Esophagus squamous epithelium (tissue), 5 donors: ENCODE data around the gene COMMD4. TPM values are rescaled to one million over a fixed set of nuclear protein-coding genes. Genes with fewer than 3 reads are reported as not detected.
"Not testable (repeated sequence)": the region's sequence is repeated elsewhere in the genome, so short reads cannot be mapped to it uniquely, and the experiment has no call there.

Experiments used
- DNase-seq: peaks from one replicate; lab custom pipeline; 2025; lab: John Stamatoyannopoulos, UW
- H3K27ac ChIP-seq, 4 donors: fragments of 200-600 bp; sonication (generic); one replicate each; pipeline ENCODE4 v1.5.1; 2016 to 2019; ENCODE audit warnings: mild to moderate bottlenecking in 1 of 4
- H3K27me3 ChIP-seq, 4 donors: fragments of 200-600 bp; sonication (generic); 1 replicate in 3 of 4; 2 replicates in 1 of 4; pipeline versions ENCODE4 v1.5.1 to v1.6.0; 2017 to 2021; ENCODE audit warnings: antibody characterized with exemption in 1 of 4
- H3K36me3 ChIP-seq, 3 donors: fragments of 200-600 bp; sonication (generic); one replicate each; pipeline ENCODE4 v1.5.1; 2016 to 2019
- H3K4me1 ChIP-seq, 3 donors: fragments of 200-600 bp; sonication (generic); one replicate each; pipeline ENCODE4 v1.5.1; 2017 to 2019
- H3K4me3 ChIP-seq, 4 donors: fragments of 200-600 bp; sonication (generic); 1 replicate in 3 of 4; 2 replicates in 1 of 4; pipeline ENCODE4 v1.5.1; 2016 to 2019; ENCODE audit warnings: mild to moderate bottlenecking in 2 of 4, moderate library complexity in 1 of 4
- H3K9me3 ChIP-seq, 3 donors: fragments of 200-600 bp; sonication (generic); one replicate each; pipeline ENCODE4 v1.5.1; 2016 to 2019
- CTCF ChIP-seq, 6 experiments: fragments of 450-650 bp in 4 of 6; fragments of 200-600 bp in 2 of 6; sonication (generic) in 2 of 6; IDR thresholded peaks; one replicate each; pipeline ENCODE4 v1.5.1; 2016 to 2019; ENCODE audit warnings: antibody characterized with exemption in 6 of 6, mild to moderate bottlenecking in 4 of 6, moderate library complexity in 4 of 6
- POLR2A ChIP-seq, 4 donors: fragments of 450-650 bp; IDR thresholded peaks; one replicate each; pipeline ENCODE4 v1.6.1; 2017; ENCODE audit warnings: antibody characterized with exemption in 4 of 4, mild to moderate bottlenecking in 4 of 4, moderate library complexity in 3 of 4
- WGBS, 2 donors: methylation state at CpG; one replicate each; pipeline ENCODE4 v1.1.5; 2018; 5-methylcytosine and 5-hydroxymethylcytosine counted together
- intact Hi-C: fragments of 100-400 bp; cut with DNase I; formaldehyde crosslinking; loops from one replicate; pipeline ENCODE4 v1.15.0; 2022
- total RNA-seq, 4 donors: library from RNA; depleted of rRNA; stranded (reverse); fragments of >200 nt; gene quantifications; one replicate each; pipeline ENCODE4 v1.1.0, GENCODE V29; 2016
- donor health status: DM: yes; HTN: yes; CAD: no.

COMMD4 gene
- total RNA-seq, 4 donors from 2014 or later, result 35.5 to 54.4 (median 44.5) TPM

- no peak overlapping the region for H3K4me3 ChIP-seq
- peaks cover 0 to 50% (median 2%) of the 10 kb centered on the region in 4 donors for H3K27me3 ChIP-seq
- no peak overlapping the region for H3K27ac ChIP-seq
- whole genome bisulfite sequencing, 2 donors, result 30 to 43% methylated on average over 3 of the region's 3 CpGs
- intact Hi-C loops, result no loop called here
- TF ChIP-seq CTCF (IDR thresholded peaks at IDR 0.05) (no peak), POLR2A (IDR thresholded peaks at IDR 0.05) (no peak)
- no peaks in the 10 kb centered on the region for H3K36me3 ChIP-seq
- H3K9me3 ChIP-seq, result no peaks in the 10 kb centered on the region
- peaks cover 0 to 6% (median 0%) of the 10 kb centered on the region in 3 donors for H3K4me1 ChIP-seq
- DNase-seq, result no peak
Observed at GRCh38 chr15:75306188-75306587, 29.7 kb upstream of the COMMD4 start.

GRCh38 chr15:75307778-75308390 lies 28.0 kb upstream of the COMMD4 start:
- TF ChIP-seq CTCF (IDR thresholded peaks at IDR 0.05), result peak in 5 of 6 experiments; percentile 33 to 72 (median 58)
- no peak for TF ChIP-seq POLR2A (IDR thresholded peaks at IDR 0.05)
- no peak overlapping the region for H3K27ac ChIP-seq
- no peaks in the 10 kb centered on the region for H3K9me3 ChIP-seq
- H3K27me3 ChIP-seq, result peaks cover 0 to 50% (median 2%) of the 10 kb centered on the region in 4 donors
- H3K4me1 ChIP-seq, result peaks cover 0 to 6% (median 0%) of the 10 kb centered on the region in 3 donors
- DNase-seq, result no peak
- H3K36me3 ChIP-seq, result no peaks in the 10 kb centered on the region
- H3K4me3 ChIP-seq, result no peak overlapping the region
- intact Hi-C loops, result no loop called here
- 59 to 64% methylated on average over 6 to 7 of the region's 15 CpGs for WGBS, 2 donors

- intact Hi-C loops, result no loop called here
- Histone ChIP-seq H3K9me3 (no peaks in the 10 kb centered on the region), H3K27me3 (peaks cover 0 to 45% (median 2%) of the 10 kb centered on the region in 4 donors), H3K27ac (no peak overlapping the region), H3K4me1 (peaks cover 0 to 6% (median 0%) of the 10 kb centered on the region in 3 donors), H3K4me3 (no peak overlapping the region), H3K36me3 (no peaks in the 10 kb centered on the region)
- TF ChIP-seq POLR2A (IDR thresholded peaks at IDR 0.05), result no peak
- DNase-seq, result no peak
Observed at GRCh38 chr15:75309711-75310110, 26.2 kb upstream of the COMMD4 start.

- H3K4me1 ChIP-seq, H3K9me3 ChIP-seq, intact Hi-C loops, H3K4me3 ChIP-seq, H3K27ac ChIP-seq, H3K36me3 ChIP-seq, DNase-seq: not testable (repeated sequence)
- peaks cover 0 to 23% (median 0%) of the 10 kb centered on the region in 4 donors for H3K27me3 ChIP-seq
- no CpG with 5 or more reads among the region's 1 CpG for WGBS, 2 donors
Observed at GRCh38 chr15:75312548-75312947, 23.3 kb upstream of the COMMD4 start.

- DNase-seq, result no peak
- WGBS, 2 donors, result 81 to 87% methylated on average over 4 to 10 of the region's 13 CpGs
- intact Hi-C loops, result no loop called here
Observed at GRCh38 chr15:75313116-75313845, 22.6 kb upstream of the COMMD4 start.

More at GRCh38 chr15:75313116-75313845, 22.6 kb upstream of the COMMD4 start:
- Histone ChIP-seq H3K9me3 (no peaks in the 10 kb centered on the region), H3K27ac (no peak overlapping the region), H3K36me3 (no peaks in the 10 kb centered on the region), H3K27me3 (peaks cover 0 to 16% (median 0%) of the 10 kb centered on the region in 4 donors), H3K4me3 (no peak overlapping the region), H3K4me1 (no peaks in the 10 kb centered on the region)
- no peak for TF ChIP-seq POLR2A (IDR thresholded peaks at IDR 0.05)
- TF ChIP-seq CTCF (IDR thresholded peaks at IDR 0.05), result no peak
